ENCODE measurements around the gene RASGRP3. TPM values are rescaled to one million over a fixed set of nuclear protein-coding genes. Genes with fewer than 3 reads are reported as not detected.

Gene RASGRP3
- total RNA-seq, 1 experiment from 2014 or later: 0.34 TPM

GRCh38 chr2:33500177-33500576, 23.7 kb downstream of the RASGRP3 start:
- DNase-seq (ENCODE audit: low spot score): no peak
- no peak overlapping the region for H3K27ac ChIP-seq (ENCODE audit: low read depth, low read length, poor library complexity, severe bottlenecking)
- no peak overlapping the region for H3K4me3 ChIP-seq (ENCODE audit: low read depth, low read length, poor library complexity, severe bottlenecking)
- ChIA-PET CTCF (no interaction called here), POLR2A (ENCODE audit: low non-redundant PET) (no interaction called here)
- no peaks in the 10 kb centered on the region for H3K4me1 ChIP-seq (ENCODE audit: insufficient read depth, low read length, poor library complexity, severe bottlenecking)
- intact Hi-C loops (cut with micrococcal nuclease; ENCODE audit: unreplicated experiment): no loop called here
- H3K27me3 ChIP-seq (replicated peaks; ENCODE audit: insufficient read depth, low read depth, low read length, poor library complexity): peaks cover 14% of the 10 kb centered on the region
- H3K36me3 ChIP-seq (ENCODE audit: insufficient read depth, low read length, poor library complexity, severe bottlenecking): no peaks in the 10 kb centered on the region
- TF ChIP-seq, protein P1, sequence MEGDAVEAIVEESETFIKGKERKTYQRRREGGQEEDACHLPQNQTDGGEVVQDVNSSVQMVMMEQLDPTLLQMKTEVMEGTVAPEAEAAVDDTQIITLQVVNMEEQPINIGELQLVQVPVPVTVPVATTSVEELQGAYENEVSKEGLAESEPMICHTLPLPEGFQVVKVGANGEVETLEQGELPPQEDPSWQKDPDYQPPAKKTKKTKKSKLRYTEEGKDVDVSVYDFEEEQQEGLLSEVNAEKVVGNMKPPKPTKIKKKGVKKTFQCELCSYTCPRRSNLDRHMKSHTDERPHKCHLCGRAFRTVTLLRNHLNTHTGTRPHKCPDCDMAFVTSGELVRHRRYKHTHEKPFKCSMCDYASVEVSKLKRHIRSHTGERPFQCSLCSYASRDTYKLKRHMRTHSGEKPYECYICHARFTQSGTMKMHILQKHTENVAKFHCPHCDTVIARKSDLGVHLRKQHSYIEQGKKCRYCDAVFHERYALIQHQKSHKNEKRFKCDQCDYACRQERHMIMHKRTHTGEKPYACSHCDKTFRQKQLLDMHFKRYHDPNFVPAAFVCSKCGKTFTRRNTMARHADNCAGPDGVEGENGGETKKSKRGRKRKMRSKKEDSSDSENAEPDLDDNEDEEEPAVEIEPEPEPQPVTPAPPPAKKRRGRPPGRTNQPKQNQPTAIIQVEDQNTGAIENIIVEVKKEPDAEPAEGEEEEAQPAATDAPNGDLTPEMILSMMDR (conservative IDR thresholded peaks at IDR 0.05; ENCODE audit: low read depth, low read length): no peak
- TF ChIP-seq EZH2 (IDR thresholded peaks at IDR 0.05; ENCODE audit: borderline replicate concordance, low read depth, low read length, poor library complexity, severe bottlenecking): no peak
- H3K9me3 ChIP-seq (ENCODE audit: low read depth, low read length, poor library complexity, severe bottlenecking): no peaks in the 10 kb centered on the region
- BruUV-seq (replicated peaks): no TSS peak

- H3K36me3 ChIP-seq (ENCODE audit: insufficient read depth, low read length, poor library complexity, severe bottlenecking): no peaks in the 10 kb centered on the region
- no peaks in the 10 kb centered on the region for H3K9me3 ChIP-seq (ENCODE audit: low read depth, low read length, poor library complexity, severe bottlenecking)
- no TSS peak for BruUV-seq (replicated peaks)
- no peaks in the 10 kb centered on the region for H3K4me1 ChIP-seq (ENCODE audit: insufficient read depth, low read length, poor library complexity, severe bottlenecking)
- no peak for DNase-seq (ENCODE audit: low spot score)
- ChIA-PET CTCF (interaction anchor here (0.5 kb wide), 1 partner anchor 106 kb away, joined by 3 read pairs; no protein-coding TSS in a partner anchor), POLR2A (ENCODE audit: low non-redundant PET) (no interaction called here)
- intact Hi-C loops (cut with micrococcal nuclease; ENCODE audit: unreplicated experiment): no loop called here
- H3K27me3 ChIP-seq (replicated peaks; ENCODE audit: insufficient read depth, low read depth, low read length, poor library complexity): peaks cover 14% of the 10 kb centered on the region
- H3K4me3 ChIP-seq (ENCODE audit: low read depth, low read length, poor library complexity, severe bottlenecking): no peak overlapping the region
- TF ChIP-seq, protein P1 (conservative IDR thresholded peaks at IDR 0.05; ENCODE audit: low read depth, low read length): no peak
- no peak for TF ChIP-seq EZH2 (IDR thresholded peaks at IDR 0.05; ENCODE audit: borderline replicate concordance, low read depth, low read length, poor library complexity, severe bottlenecking)
- H3K27ac ChIP-seq (ENCODE audit: low read depth, low read length, poor library complexity, severe bottlenecking): no peak overlapping the region
These were observed 25.6 kb downstream of the RASGRP3 start for GRCh38 chr2:33502025-33502424.

- no peak for DNase-seq (ENCODE audit: low spot score)
- H3K27me3 ChIP-seq (replicated peaks; ENCODE audit: insufficient read depth, low read depth, low read length, poor library complexity): peaks cover 14% of the 10 kb centered on the region
- no peak for TF ChIP-seq EZH2 (IDR thresholded peaks at IDR 0.05; ENCODE audit: borderline replicate concordance, low read depth, low read length, poor library complexity, severe bottlenecking)
- TF ChIP-seq, protein P1 (conservative IDR thresholded peaks at IDR 0.05; ENCODE audit: low read depth, low read length): no peak
- BruUV-seq (replicated peaks): no TSS peak
- POLR2A ChIA-PET (ENCODE audit: low non-redundant PET): no interaction called here
- H3K4me3 ChIP-seq (ENCODE audit: low read depth, low read length, poor library complexity, severe bottlenecking): no peak overlapping the region
- intact Hi-C loops (cut with micrococcal nuclease; ENCODE audit: unreplicated experiment): no loop called here
- H3K36me3 ChIP-seq (ENCODE audit: insufficient read depth, low read length, poor library complexity, severe bottlenecking): no peaks in the 10 kb centered on the region
- H3K27ac ChIP-seq (ENCODE audit: low read depth, low read length, poor library complexity, severe bottlenecking): no peak overlapping the region
- no peaks in the 10 kb centered on the region for H3K9me3 ChIP-seq (ENCODE audit: low read depth, low read length, poor library complexity, severe bottlenecking)
- CTCF ChIA-PET: no interaction called here
- H3K4me1 ChIP-seq (ENCODE audit: insufficient read depth, low read length, poor library complexity, severe bottlenecking): no peaks in the 10 kb centered on the region
These were observed 26.6 kb downstream of the RASGRP3 start for GRCh38 chr2:33503002-33503401.
